Keratinocyte (primary cell): ENCODE data around the gene CAPN7. TPM values are rescaled to one million over a fixed set of nuclear protein-coding genes. Genes with fewer than 3 reads are reported as not detected.

Source experiments
- DNase-seq: peaks from one replicate; pipeline ENCODE4 v3.0.0-alpha.2; 2011; ENCODE audit warnings: low read depth, missing footprints, low spot score
- FAIRE-seq: peaks from 2 replicates; lab custom pipeline; 2011; peaks lifted over from hg19 to GRCh38; lab: Jason Lieb, UNC
- H2AFZ ChIP-seq: 2 replicates; pipeline ENCODE4 v1.6.0; 2012; ENCODE audit warnings: low read length, control low read depth, inconsistent platforms; ENCODE audit not compliant: control insufficient read depth
- H3K27ac ChIP-seq: 2 replicates; pipeline ENCODE4 v1.5.1; 2011; ENCODE audit warnings: low read length; ENCODE audit not compliant: control insufficient read depth, insufficient read depth
- H3K27me3 ChIP-seq: 3 replicates; pipeline ENCODE4 v1.6.0; 2011; ENCODE audit warnings: low read length; ENCODE audit not compliant: control insufficient read depth, insufficient read depth; ENCODE audit errors: extremely low read depth
- H3K36me3 ChIP-seq, 2 experiments: 2 replicates in 1 of 2; 3 replicates in 1 of 2; pipeline ENCODE4 v1.5.1; 2011; ENCODE audit warnings: low read length in 2 of 2, mild to moderate bottlenecking in 1 of 2; ENCODE audit not compliant: control insufficient read depth in 2 of 2, insufficient read depth in 2 of 2; ENCODE audit errors: extremely low read depth in 1 of 2
- H3K4me1 ChIP-seq: 3 replicates; pipeline ENCODE4 v1.5.1; 2011; ENCODE audit warnings: low read length; ENCODE audit not compliant: control insufficient read depth, insufficient read depth; ENCODE audit errors: extremely low read depth
- H3K4me2 ChIP-seq: 3 replicates; pipeline ENCODE4 v1.6.0; 2011; ENCODE audit warnings: low read depth, low read length; ENCODE audit not compliant: control insufficient read depth, insufficient read depth; ENCODE audit errors: extremely low read depth
- H3K4me3 ChIP-seq, 3 experiments: fragments of 200-600 bp in 1 of 3; sonication (generic) in 1 of 3; 2 replicates in 2 of 3; 3 replicates in 1 of 3; pipeline ENCODE4 v1.5.1; 2011 to 2016; ENCODE audit warnings: low read length in 3 of 3, mild to moderate bottlenecking in 3 of 3, control low read depth in 2 of 3, inconsistent platforms in 1 of 3, low read depth in 1 of 3, mixed read lengths in 1 of 3, mixed run types in 1 of 3, moderate library complexity in 1 of 3; ENCODE audit not compliant: control insufficient read depth in 2 of 3, insufficient read depth in 2 of 3; ENCODE audit errors: extremely low read depth in 1 of 3
- H3K79me2 ChIP-seq: 2 replicates; pipeline ENCODE4 v1.6.0; 2012; ENCODE audit warnings: low read length; ENCODE audit not compliant: control insufficient read depth, insufficient read depth
- H3K9ac ChIP-seq: 3 replicates; pipeline ENCODE4 v1.6.0; 2011; ENCODE audit warnings: low read length; ENCODE audit not compliant: control insufficient read depth, insufficient read depth; ENCODE audit errors: extremely low read depth
- H3K9me1 ChIP-seq: 3 replicates; pipeline ENCODE4 v1.6.0; 2011; ENCODE audit warnings: low read length; ENCODE audit not compliant: control insufficient read depth, insufficient read depth; ENCODE audit errors: extremely low read depth
- H3K9me3 ChIP-seq: 2 replicates; pipeline ENCODE4 v1.5.1; 2012; ENCODE audit warnings: low read depth, low read length; ENCODE audit not compliant: control insufficient read depth
- H4K20me1 ChIP-seq: 3 replicates; pipeline ENCODE4 v1.6.0; 2011; ENCODE audit warnings: low read length; ENCODE audit not compliant: control insufficient read depth, insufficient read depth; ENCODE audit errors: extremely low read depth
- CTCF ChIP-seq, 3 experiments: IDR thresholded peaks in 1 of 3; conservative IDR thresholded peaks in 1 of 3; optimal IDR thresholded peaks in 1 of 3; 2 replicates in 2 of 3; 3 replicates in 1 of 3; pipeline versions ENCODE3 to v1.5.1; 2011; ENCODE audit warnings: low read length in 3 of 3, mild to moderate bottlenecking in 3 of 3, moderate library complexity in 2 of 3, control low read depth in 1 of 3, inconsistent platforms in 1 of 3; ENCODE audit not compliant: insufficient read depth in 2 of 3; ENCODE audit errors: extremely low read depth in 1 of 3
- EZH2 ChIP-seq: IDR thresholded peaks from one replicate; pipeline ENCODE4 v1.6.1; 2012; ENCODE audit warnings: inconsistent platforms, mild to moderate bottlenecking, low read length, moderate library complexity
- dilution Hi-C: fragments of 300-500 bp; cut with MboI; formaldehyde crosslinking; loops from one replicate; pipeline ENCODE4 v1.7.0; 2020; ENCODE audit warnings: low sequenced_read_pairs; ENCODE audit not compliant: extremely low pct_ligation_motif_present
- polyA minus RNA-seq, 3 experiments: library from RNA; depleted of rRNA, polyadenylated mRNA; stranded (reverse); fragments of >200 nt; gene quantifications; 1 replicate in 1 of 3; 2 replicates in 1 of 3; 3 replicates in 1 of 3; pipeline ENCODE4 v1.2.3, GENCODE V29; 2011
- polyA plus RNA-seq, 5 experiments: library from polyadenylated mRNA; depleted of rRNA in 3 of 5; stranded (reverse) in 3 of 5; stranded (forward) in 1 of 5; unstranded in 1 of 5; fragments of >200 nt; gene quantifications; 1 replicate in 1 of 5; 2 replicates in 3 of 5; 3 replicates in 1 of 5; pipeline versions ENCODE4 v1.2.1 to v1.2.3, GENCODE V29; 2011 to 2012; ENCODE audit warnings: missing spikeins in 2 of 5, low read depth in 1 of 5, low replicate concordance in 1 of 5

Gene CAPN7
- 16.6 to 29.3 TPM (median 16.8 TPM) in 3 replicates for polyA plus RNA-seq
- 21.3 TPM for polyA plus RNA-seq (2011; ENCODE audit: low read depth)
- 18.9 and 29.5 TPM in 2 replicates for polyA plus RNA-seq (2011; cell fraction: cytosol; rRNA removed)
- polyA plus RNA-seq (2011; cell fraction: nucleus; rRNA removed) = 32.7 and 44.4 TPM in 2 replicates
- 15.1 and 21.3 TPM in 2 replicates for polyA plus RNA-seq (2012; ENCODE audit: low replicate concordance)
- 5.5 to 25.8 TPM (median 12.0 TPM) in 3 replicates for polyA minus RNA-seq
- 15.3 TPM for polyA minus RNA-seq (2011; cell fraction: cytosol; rRNA and poly(A)+ RNA removed)
- 20.3 and 37.5 TPM in 2 replicates for polyA minus RNA-seq (2011; cell fraction: nucleus; rRNA and poly(A)+ RNA removed)

GRCh38 chr3:15205934-15206661 is at the start of gene CAPN7:
CAPN7 (plus strand) TSS chr3:15206246; CDS start chr3:15206496, 250 bp downstream.
- no peak for FAIRE-seq

DNA sequence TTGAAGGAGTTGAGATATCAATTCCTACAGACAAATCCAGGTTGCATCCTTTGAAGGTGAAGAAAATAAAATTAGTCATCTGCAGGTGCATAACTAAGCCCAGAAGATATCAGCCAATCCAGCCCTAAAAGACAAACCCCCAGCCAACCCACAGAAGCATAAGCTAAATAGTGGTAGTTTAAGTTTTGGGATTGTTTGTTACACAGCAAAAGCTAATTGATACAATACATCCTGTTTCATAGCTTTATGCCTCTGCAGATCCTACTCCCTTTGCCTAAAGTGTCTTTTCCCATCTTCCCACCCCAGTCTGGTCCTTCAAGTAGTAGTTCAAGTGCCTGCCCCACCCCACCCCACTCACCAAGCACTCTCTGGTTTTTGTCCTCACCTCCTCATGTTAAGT is 48.6 kb upstream of the CAPN7 start:
- no peak overlapping the region for H3K9ac ChIP-seq
- H3K79me2 ChIP-seq = no peaks in the 10 kb centered on the region
- peaks cover 14% of the 10 kb centered on the region for H3K27me3 ChIP-seq
- dilution Hi-C loops = no loop called here
- H3K4me3 ChIP-seq = no peak overlapping the region
- no peaks in the 10 kb centered on the region for H3K36me3 ChIP-seq
- H3K4me2 ChIP-seq = no peak overlapping the region
- TF ChIP-seq EZH2 (no peak), CTCF (optimal IDR thresholded peaks at IDR 0.05 in 1 of 3, IDR thresholded peaks at IDR 0.05 in 1 of 3, conservative IDR thresholded peaks at IDR 0.05 in 1 of 3; ENCODE audit: extremely low read depth in 1 of 3, insufficient read depth in 2 of 3, low read length in 3 of 3) (no peak)
- no peak overlapping the region for H2AFZ ChIP-seq
- no peaks in the 10 kb centered on the region for H3K9me1 ChIP-seq
- FAIRE-seq (no peak), DNase-seq (no peak)
- H4K20me1 ChIP-seq = no peaks in the 10 kb centered on the region
- no peaks in the 10 kb centered on the region for H3K4me1 ChIP-seq
- H3K27ac ChIP-seq = no peak overlapping the region
- no peaks in the 10 kb centered on the region for H3K9me3 ChIP-seq

More at GRCh38 chr3:15205934-15206661, at the start of gene CAPN7:
- peaks cover 9% of the 10 kb centered on the region for H3K4me1 ChIP-seq
- dilution Hi-C loops = no loop called here
- TF ChIP-seq EZH2 (no peak), CTCF (optimal IDR thresholded peaks at IDR 0.05 in 1 of 3, IDR thresholded peaks at IDR 0.05 in 1 of 3, conservative IDR thresholded peaks at IDR 0.05 in 1 of 3; ENCODE audit: extremely low read depth in 1 of 3, insufficient read depth in 2 of 3, low read length in 3 of 3) (peak; percentile 29 to 57 (median 30))
- peak within 1 kb of the TSS; percentile 94 for H2AFZ ChIP-seq
- H3K9ac ChIP-seq = peak within 1 kb of the TSS; percentile 93
- H3K27ac ChIP-seq = peak within 1 kb of the TSS; percentile 87
- peaks cover 0 to 6% of the 10 kb centered on the region in 2 experiments for H3K36me3 ChIP-seq
- H3K4me3 ChIP-seq = peak within 1 kb of the TSS; percentile 94 to 98 (median 95)
- peaks cover 4% of the 10 kb centered on the region for H4K20me1 ChIP-seq
- H3K9me1 ChIP-seq = no peaks in the 10 kb centered on the region
- H3K9me3 ChIP-seq = no peaks in the 10 kb centered on the region
- peaks cover 39% of the 10 kb centered on the region for H3K79me2 ChIP-seq
- H3K4me2 ChIP-seq = peak within 1 kb of the TSS; percentile 99
- DNase-seq = peak; percentile 36
- H3K27me3 ChIP-seq = no peaks in the 10 kb centered on the region
